Breast epithelium (tissue), 3 donors: ENCODE data around the gene ATAD2B.

Experiments
- POLR2A ChIP-seq: fragments of 450-650 bp; IDR thresholded peaks from one replicate; pipeline ENCODE4 v1.6.1; 2016; ENCODE audit warnings: antibody characterized with exemption, mild to moderate bottlenecking, moderate library complexity
- TF ChIP-seq, protein P1 (sequence below), 3 donors: fragments of 450-650 bp; IDR thresholded peaks; one replicate each; pipeline ENCODE4 v1.5.1; 2016 to 2017; ENCODE audit warnings: antibody characterized with exemption in 3 of 3, mild to moderate bottlenecking in 3 of 3, moderate library complexity in 3 of 3

DNA sequence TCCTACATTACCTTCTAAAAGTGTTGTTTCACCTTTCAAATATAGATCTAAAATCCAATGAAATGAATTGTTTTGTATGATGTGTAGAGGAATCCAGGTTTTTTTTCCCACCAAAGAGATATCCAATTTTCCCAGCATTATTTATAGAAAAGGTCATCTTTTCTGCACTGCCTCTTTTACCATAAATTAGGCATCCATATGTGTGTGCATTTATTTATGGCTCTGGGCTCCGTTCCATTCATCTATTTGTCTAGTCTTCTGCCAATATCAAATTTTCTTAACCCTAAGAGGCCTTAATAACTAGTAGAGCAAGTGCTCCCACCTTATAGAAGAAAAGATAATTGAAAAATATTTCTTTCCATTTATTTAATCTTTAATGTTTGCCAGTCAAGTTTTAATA is 88.3 kb downstream of the ATAD2B start:
- TF ChIP-seq, protein P1, sequence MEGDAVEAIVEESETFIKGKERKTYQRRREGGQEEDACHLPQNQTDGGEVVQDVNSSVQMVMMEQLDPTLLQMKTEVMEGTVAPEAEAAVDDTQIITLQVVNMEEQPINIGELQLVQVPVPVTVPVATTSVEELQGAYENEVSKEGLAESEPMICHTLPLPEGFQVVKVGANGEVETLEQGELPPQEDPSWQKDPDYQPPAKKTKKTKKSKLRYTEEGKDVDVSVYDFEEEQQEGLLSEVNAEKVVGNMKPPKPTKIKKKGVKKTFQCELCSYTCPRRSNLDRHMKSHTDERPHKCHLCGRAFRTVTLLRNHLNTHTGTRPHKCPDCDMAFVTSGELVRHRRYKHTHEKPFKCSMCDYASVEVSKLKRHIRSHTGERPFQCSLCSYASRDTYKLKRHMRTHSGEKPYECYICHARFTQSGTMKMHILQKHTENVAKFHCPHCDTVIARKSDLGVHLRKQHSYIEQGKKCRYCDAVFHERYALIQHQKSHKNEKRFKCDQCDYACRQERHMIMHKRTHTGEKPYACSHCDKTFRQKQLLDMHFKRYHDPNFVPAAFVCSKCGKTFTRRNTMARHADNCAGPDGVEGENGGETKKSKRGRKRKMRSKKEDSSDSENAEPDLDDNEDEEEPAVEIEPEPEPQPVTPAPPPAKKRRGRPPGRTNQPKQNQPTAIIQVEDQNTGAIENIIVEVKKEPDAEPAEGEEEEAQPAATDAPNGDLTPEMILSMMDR (IDR thresholded peaks at IDR 0.05): no peak
- TF ChIP-seq POLR2A: no peak
